Measurements from ENCODE around the gene GPR157. TPM values are rescaled to one million over a fixed set of nuclear protein-coding genes. Genes with fewer than 3 reads are reported as not detected.

Gene GPR157, protein sequence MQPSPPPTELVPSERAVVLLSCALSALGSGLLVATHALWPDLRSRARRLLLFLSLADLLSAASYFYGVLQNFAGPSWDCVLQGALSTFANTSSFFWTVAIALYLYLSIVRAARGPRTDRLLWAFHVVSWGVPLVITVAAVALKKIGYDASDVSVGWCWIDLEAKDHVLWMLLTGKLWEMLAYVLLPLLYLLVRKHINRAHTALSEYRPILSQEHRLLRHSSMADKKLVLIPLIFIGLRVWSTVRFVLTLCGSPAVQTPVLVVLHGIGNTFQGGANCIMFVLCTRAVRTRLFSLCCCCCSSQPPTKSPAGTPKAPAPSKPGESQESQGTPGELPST
- total RNA-seq (2014; rRNA removed; shearing (Covaris generic)): 2.2 and 2.9 TPM in 2 replicates

DNA sequence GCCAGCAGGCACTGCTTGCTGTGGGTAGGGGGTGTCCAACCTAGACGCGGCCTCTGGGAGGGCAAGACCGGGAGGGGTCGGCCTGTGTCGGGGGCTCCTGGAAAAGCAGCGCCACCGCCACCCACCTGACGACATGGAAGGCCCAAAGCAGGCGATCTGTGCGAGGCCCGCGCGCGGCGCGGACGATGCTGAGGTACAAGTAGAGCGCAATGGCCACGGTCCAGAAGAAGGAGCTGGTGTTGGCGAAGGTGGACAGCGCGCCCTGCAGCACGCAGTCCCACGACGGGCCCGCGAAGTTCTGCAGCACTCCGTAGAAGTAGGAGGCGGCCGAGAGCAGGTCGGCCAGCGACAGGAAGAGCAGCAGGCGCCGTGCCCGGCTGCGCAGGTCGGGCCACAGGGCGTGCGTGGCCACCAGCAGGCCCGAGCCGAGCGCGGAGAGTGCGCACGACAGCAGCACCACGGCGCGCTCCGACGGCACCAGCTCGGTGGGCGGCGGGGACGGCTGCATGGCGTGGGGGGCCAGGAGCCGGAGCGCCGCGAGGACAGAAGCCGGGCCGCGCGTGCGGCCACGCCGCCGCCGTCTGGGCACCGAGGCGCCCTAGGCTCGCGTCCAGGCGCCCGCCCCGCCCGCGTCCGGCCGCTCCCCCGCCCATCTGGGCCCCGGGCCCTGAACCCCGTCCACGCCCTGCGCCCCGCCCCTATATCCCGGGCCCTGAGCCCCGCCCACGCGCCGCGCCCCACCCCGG lies at the start of gene GPR157:
TSS of gene GPR157 (minus strand) at position 583 of the 746 bp plus-strand sequence. CDS start at position 508, 75 bp downstream.

DNA sequence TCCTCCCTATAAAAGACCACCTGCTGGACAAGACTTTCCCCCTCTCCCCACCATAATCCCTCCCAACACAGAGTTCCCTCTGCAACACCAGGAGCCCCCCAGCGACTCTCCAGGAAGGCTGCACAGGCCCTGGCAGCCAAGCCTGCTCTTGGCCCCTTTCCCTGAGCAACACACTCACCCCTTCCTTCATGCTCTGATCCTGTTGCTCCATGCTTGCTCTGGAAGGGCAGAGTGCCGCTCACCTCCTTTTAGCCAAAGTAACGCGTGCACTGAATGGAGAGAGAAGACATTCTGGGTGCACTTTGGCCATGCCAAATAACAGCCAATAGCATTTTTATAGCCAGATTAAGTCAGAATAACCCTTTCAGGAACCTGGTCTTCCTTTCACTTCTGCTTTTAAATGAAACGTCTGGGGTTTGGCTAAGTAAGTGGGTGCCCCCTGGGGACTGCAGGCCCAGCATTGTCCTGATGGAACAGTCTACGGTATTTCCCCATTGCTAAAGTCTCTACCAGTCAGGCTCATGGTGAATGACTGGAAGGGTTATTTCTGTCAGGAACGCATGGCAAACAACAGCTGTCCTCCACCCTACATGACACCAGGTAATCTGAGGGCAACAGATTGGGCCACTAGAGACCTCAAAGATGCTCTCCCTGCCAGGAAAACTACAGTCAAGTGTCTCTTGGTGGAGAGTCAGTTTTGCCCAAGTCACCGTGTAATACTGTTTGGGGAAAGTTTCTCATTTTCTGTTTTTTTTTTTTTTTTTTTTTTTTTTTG lies 59.4 kb downstream of the GPR157 start, which contains the start of gene SLC2A5:
TSS of gene SLC2A5 (minus strand) at position 310 of the 775 bp plus-strand sequence. CDS start at position 211, 99 bp downstream.

Small RNA genes lying within 50 kb of the gene (small RNA-seq; reads per million reads assigned to genes)
- not detected for gene RF00424

Other genes starting within 250 kb of the GPR157 start
- not detected in 2 replicates for gene CA6, start 183.2 kb downstream of the GPR157 start, total RNA-seq (2014; rRNA removed; shearing (Covaris generic))
- not detected in 2 replicates for gene SLC2A7, start 102.7 kb downstream of the GPR157 start, total RNA-seq (2014; rRNA removed; shearing (Covaris generic))
- not detected in 2 replicates for gene SLC2A5, start 59.5 kb downstream of the GPR157 start, total RNA-seq (2014; rRNA removed; shearing (Covaris generic))
- 17.8 and 18.9 TPM in 2 replicates for gene H6PD, start 105.7 kb upstream of the GPR157 start, total RNA-seq (2014; rRNA removed; shearing (Covaris generic))
- 9.5 and 15.3 TPM in 2 replicates for gene SPSB1, start 163.8 kb upstream of the GPR157 start, total RNA-seq (2014; rRNA removed; shearing (Covaris generic))